Dendritic cell treated with granulocyte-macrophage colony-stimulating factor and Interleukin-4, amounts not matched to agents 40 ng/mL and 50 ng/mL, for 4 days (primary cell): Measurements from ENCODE around the gene PRR20C.
"Not testable (repeated sequence)": the region's sequence is repeated elsewhere in the genome, so short reads cannot be mapped to it uniquely, and the experiment has no call there.

Experiments used
- H3K27ac Mint-ChIP-seq: one replicate; pipeline ENCODE4 v1.8.0; 2022; ENCODE audit warnings: mild to moderate bottlenecking, mixed read lengths
- H3K27me3 Mint-ChIP-seq: one replicate; pipeline ENCODE4 v1.8.0; 2022; ENCODE audit warnings: mild to moderate bottlenecking, mixed read lengths
- H3K36me3 Mint-ChIP-seq: one replicate; pipeline ENCODE4 v1.8.0; 2022; ENCODE audit warnings: low read depth, mixed read lengths
- H3K4me1 Mint-ChIP-seq: one replicate; pipeline ENCODE4 v1.8.0; 2022; ENCODE audit warnings: low read depth, mixed read lengths
- H3K4me3 Mint-ChIP-seq: one replicate; pipeline ENCODE4 v1.8.0; 2022; ENCODE audit warnings: mild to moderate bottlenecking, moderate library complexity, mixed read lengths
- H3K9me3 Mint-ChIP-seq: one replicate; pipeline ENCODE4 v1.8.0; 2022; ENCODE audit warnings: mixed read lengths
- intact Hi-C: fragments of 100-400 bp; cut with micrococcal nuclease; formaldehyde crosslinking; loops from one replicate; pipeline ENCODE4 v1.15.0; 2022

Gene PRR20C

GRCh38 chr13:57153761-57154160, at the start of gene PRR20C:
TSS of gene PRR20C (plus strand) at chr13:57154061. CDS start at chr13:57154448, 387 bp downstream.
- H3K4me3 Mint-ChIP-seq, H3K27me3 Mint-ChIP-seq, H3K36me3 Mint-ChIP-seq, H3K4me1 Mint-ChIP-seq, intact Hi-C loops, H3K9me3 Mint-ChIP-seq, H3K27ac Mint-ChIP-seq: not testable (repeated sequence)

DNA sequence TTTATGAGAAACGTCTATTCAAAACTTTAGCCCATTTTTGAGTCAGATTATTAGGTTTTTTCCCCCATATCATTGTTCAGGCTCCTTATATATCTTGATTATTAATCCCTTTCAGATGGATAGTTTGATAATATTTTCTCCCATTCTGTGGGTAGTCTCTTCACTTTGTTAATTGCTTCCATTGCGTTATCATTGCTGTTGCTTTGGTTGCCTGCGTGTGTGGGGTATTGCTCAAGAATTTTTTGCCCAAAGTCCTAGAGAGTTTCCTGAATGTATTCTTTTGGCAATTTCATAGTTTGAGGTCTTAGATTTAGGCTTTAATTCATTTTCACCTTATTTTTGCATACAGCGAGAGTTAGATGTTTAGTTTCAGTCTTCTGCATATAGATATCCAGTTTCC, 38.9 kb upstream of the PRR20C start:
- H3K4me1 Mint-ChIP-seq: no peaks in the 10 kb centered on the region
- H3K27me3 Mint-ChIP-seq: no peaks in the 10 kb centered on the region
- H3K36me3 Mint-ChIP-seq: no peaks in the 10 kb centered on the region
- no peak overlapping the region for H3K4me3 Mint-ChIP-seq
- H3K9me3 Mint-ChIP-seq: peaks cover 31% of the 10 kb centered on the region
- intact Hi-C loops: no loop called here
- H3K27ac Mint-ChIP-seq: no peak overlapping the region

DNA sequence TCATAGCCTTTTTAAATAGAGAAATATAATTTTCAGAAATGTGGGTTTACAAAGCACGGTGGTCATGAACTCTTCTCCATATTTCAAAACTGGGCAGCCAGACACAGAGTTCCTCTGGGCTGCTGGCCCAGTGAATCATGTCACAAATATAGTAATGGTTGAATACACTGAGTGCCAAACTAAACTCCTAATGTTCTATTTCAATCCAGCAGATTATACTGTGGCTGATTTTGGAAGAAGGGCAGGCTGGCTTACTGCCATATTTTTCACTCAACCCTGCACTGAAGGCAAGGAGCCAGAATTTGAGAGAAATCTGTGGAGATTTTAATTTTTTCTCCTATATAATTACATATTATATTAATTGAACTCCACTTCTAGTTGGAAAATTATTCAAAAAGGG, 30.2 kb upstream of the PRR20C start:
- Mint-ChIP-seq H3K4me3 (no peak overlapping the region), H3K27me3 (no peaks in the 10 kb centered on the region), H3K36me3 (no peaks in the 10 kb centered on the region), H3K9me3 (peaks cover 15% of the 10 kb centered on the region), H3K4me1 (no peaks in the 10 kb centered on the region), H3K27ac (no peak overlapping the region)
- intact Hi-C loops: no loop called here

DNA sequence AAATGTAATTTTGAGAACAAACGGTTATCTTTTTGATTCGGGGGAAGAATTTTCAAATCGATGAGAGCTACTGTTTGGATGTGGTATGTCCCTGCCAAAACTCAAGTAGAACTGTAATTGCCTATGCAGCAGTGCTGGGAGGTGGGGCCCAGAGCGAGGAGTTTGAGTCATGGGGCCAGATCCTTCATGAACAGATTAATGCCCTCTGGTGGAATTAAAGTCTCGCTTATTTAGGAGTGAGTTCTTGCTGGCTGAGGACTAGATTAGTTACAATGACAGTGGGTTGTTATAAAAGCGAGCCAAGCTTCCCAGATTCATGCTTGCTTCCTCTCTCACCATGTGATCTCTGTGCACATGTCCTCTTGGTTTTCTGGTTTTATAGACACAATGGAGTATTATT, 25.0 kb upstream of the PRR20C start:
- Mint-ChIP-seq H3K4me1 (no peaks in the 10 kb centered on the region), H3K36me3 (no peaks in the 10 kb centered on the region), H3K27ac (no peak overlapping the region), H3K9me3 (no peaks in the 10 kb centered on the region), H3K27me3 (no peaks in the 10 kb centered on the region), H3K4me3 (no peak overlapping the region)
- intact Hi-C loops: no loop called here

DNA sequence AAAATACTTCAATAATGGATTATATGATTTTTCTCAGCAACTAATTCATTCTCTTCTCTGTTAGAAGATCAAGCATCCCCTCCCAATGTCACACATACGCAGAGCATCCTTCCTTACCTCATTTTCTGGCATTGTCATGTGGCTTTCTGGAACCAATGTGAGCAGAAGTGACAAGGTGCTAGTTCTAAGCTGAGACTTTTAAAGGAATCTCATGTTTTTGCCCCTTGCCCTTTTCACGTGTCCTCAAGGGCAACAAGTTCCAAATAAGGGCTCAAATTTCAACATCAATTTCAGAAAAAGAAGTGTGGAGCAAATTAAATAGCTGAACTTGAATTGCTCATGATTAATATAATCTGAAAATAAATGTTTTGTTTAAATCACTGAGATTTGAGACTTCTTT, 17.8 kb upstream of the PRR20C start:
- no peaks in the 10 kb centered on the region for H3K4me1 Mint-ChIP-seq
- H3K36me3 Mint-ChIP-seq: no peaks in the 10 kb centered on the region
- H3K4me3 Mint-ChIP-seq: no peak overlapping the region
- H3K27ac Mint-ChIP-seq: no peak overlapping the region
- no peaks in the 10 kb centered on the region for H3K27me3 Mint-ChIP-seq
- H3K9me3 Mint-ChIP-seq: peaks cover 26% of the 10 kb centered on the region
- intact Hi-C loops: no loop called here

GRCh38 chr13:57137585-57137984, 16.3 kb upstream of the PRR20C start:
- Mint-ChIP-seq H3K27me3 (no peaks in the 10 kb centered on the region), H3K4me3 (no peak overlapping the region), H3K9me3 (peaks cover 26% of the 10 kb centered on the region), H3K36me3 (no peaks in the 10 kb centered on the region), H3K4me1 (no peaks in the 10 kb centered on the region), H3K27ac (no peak overlapping the region)
- intact Hi-C loops: no loop called here

GRCh38 chr13:57138988-57139387, 14.9 kb upstream of the PRR20C start:
- Mint-ChIP-seq H3K4me3 (no peak overlapping the region), H3K4me1 (no peaks in the 10 kb centered on the region), H3K9me3 (peaks cover 26% of the 10 kb centered on the region), H3K36me3 (no peaks in the 10 kb centered on the region), H3K27ac (no peak overlapping the region), H3K27me3 (no peaks in the 10 kb centered on the region)
- intact Hi-C loops: no loop called here

DNA sequence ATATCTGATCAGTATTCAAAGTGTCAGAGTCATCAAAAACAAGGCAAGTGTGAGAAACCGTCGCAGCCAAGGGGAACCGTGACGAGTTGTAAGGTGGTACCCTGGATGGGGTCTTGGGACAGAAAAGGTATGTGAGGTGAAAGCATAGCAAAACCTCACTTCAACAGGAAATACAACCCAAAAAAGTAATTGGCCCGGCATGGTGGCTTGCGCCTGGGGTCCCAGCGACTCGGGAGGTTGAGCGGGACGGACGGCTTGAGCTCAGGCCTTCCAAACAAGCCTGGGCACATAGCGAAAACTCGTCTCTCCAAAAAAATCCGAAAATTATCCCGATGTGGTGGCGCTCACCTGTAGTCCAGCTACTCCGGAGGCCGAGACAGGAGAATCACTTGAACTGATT, 14.1 kb upstream of the PRR20C start:
- H3K36me3 Mint-ChIP-seq, H3K27ac Mint-ChIP-seq, intact Hi-C loops, H3K4me1 Mint-ChIP-seq, H3K4me3 Mint-ChIP-seq, H3K27me3 Mint-ChIP-seq: not testable (repeated sequence)
- H3K9me3 Mint-ChIP-seq: peaks cover 26% of the 10 kb centered on the region

DNA sequence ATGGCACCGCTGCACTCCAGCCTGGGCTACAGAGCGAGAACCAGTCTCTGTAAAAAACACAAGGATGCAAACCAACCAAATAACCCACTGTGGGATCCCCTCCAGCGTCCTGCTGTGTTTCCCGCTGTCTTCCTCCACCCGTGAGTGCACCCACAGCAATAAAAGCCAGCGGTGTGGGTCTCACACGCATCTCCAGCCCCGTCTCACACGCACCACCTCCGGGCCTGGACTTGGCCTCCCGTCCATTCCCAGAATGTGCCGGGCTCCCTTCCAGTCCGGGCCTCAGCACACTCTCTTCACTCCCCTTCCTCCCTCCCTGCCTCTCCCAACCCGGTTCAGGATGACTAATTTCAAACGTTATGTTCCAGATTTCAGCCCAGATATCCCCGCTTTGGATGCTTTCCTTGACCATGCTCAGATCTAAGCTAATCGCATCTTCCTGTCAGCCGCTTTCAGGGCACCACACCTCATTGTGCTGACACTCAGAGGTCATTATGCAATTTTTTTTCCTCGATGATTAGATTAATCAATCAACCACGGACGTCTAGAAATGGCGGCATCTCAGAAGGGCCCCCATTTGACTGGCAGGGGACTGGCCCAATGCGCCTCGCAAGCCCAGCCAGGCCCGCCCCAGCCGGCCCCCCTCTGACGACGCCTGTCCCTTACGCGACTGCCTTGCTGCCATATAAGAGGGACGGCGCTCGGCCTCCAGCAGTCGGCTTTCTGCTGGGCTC, 13.5 kb upstream of the PRR20C start, which contains the start of gene PRR20A:
TSS of gene PRR20A (plus strand) at position 684 of the 734 bp plus-strand sequence. CDS start 387 bp downstream, outside the sequence.
- H3K36me3 Mint-ChIP-seq, intact Hi-C loops, H3K27me3 Mint-ChIP-seq, H3K27ac Mint-ChIP-seq, H3K4me1 Mint-ChIP-seq, H3K4me3 Mint-ChIP-seq: not testable (repeated sequence)
- peaks cover 26% of the 10 kb centered on the region for H3K9me3 Mint-ChIP-seq

DNA sequence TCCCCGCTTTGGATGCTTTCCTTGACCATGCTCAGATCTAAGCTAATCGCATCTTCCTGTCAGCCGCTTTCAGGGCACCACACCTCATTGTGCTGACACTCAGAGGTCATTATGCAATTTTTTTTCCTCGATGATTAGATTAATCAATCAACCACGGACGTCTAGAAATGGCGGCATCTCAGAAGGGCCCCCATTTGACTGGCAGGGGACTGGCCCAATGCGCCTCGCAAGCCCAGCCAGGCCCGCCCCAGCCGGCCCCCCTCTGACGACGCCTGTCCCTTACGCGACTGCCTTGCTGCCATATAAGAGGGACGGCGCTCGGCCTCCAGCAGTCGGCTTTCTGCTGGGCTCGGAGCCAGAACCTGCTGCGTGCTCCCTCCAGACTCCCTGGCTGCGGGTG, 6.7 kb upstream of the PRR20C start, which contains the start of gene PRR20B:
TSS of gene PRR20B (plus strand) at position 301 of the 400 bp plus-strand sequence. CDS start 387 bp downstream, outside the sequence.
- H3K36me3 Mint-ChIP-seq, H3K27ac Mint-ChIP-seq, H3K27me3 Mint-ChIP-seq, H3K4me1 Mint-ChIP-seq, H3K4me3 Mint-ChIP-seq, H3K9me3 Mint-ChIP-seq, intact Hi-C loops: not testable (repeated sequence)

DNA sequence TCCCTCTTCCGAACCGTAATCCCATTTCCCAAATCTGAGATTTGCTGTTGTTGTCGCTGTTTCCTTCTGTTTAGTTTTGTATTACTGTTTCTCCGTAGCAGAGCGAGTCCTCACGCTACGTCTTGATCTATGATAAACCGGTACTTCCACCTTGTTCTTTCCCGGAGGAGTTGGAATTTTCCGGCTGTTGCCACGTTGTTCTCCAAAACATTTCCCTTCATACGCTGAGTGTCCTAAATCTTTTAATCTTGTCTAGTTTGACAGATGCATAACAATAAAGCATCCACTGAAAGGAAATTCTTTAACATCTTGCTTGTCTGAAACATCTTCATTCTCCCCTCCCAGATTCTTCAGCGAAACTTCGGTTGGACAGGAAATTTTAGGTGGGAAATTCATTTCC, 5.8 kb upstream of the PRR20C start:
- intact Hi-C loops, H3K27me3 Mint-ChIP-seq, H3K4me3 Mint-ChIP-seq, H3K9me3 Mint-ChIP-seq, H3K4me1 Mint-ChIP-seq, H3K36me3 Mint-ChIP-seq, H3K27ac Mint-ChIP-seq: not testable (repeated sequence)

DNA sequence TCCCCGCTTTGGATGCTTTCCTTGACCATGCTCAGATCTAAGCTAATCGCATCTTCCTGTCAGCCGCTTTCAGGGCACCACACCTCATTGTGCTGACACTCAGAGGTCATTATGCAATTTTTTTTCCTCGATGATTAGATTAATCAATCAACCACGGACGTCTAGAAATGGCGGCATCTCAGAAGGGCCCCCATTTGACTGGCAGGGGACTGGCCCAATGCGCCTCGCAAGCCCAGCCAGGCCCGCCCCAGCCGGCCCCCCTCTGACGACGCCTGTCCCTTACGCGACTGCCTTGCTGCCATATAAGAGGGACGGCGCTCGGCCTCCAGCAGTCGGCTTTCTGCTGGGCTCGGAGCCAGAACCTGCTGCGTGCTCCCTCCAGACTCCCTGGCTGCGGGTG, 6.5 kb downstream of the PRR20C start, which contains the start of gene PRR20D:
TSS of gene PRR20D (plus strand) at position 301 of the 400 bp plus-strand sequence. CDS start 387 bp downstream, outside the sequence.
- H3K27me3 Mint-ChIP-seq, H3K4me1 Mint-ChIP-seq, H3K9me3 Mint-ChIP-seq, intact Hi-C loops, H3K27ac Mint-ChIP-seq, H3K36me3 Mint-ChIP-seq, H3K4me3 Mint-ChIP-seq: not testable (repeated sequence)

DNA sequence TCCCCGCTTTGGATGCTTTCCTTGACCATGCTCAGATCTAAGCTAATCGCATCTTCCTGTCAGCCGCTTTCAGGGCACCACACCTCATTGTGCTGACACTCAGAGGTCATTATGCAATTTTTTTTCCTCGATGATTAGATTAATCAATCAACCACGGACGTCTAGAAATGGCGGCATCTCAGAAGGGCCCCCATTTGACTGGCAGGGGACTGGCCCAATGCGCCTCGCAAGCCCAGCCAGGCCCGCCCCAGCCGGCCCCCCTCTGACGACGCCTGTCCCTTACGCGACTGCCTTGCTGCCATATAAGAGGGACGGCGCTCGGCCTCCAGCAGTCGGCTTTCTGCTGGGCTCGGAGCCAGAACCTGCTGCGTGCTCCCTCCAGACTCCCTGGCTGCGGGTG, 13.0 kb downstream of the PRR20C start, which contains the start of gene PRR20E:
TSS of gene PRR20E (plus strand) at position 301 of the 400 bp plus-strand sequence. CDS start 387 bp downstream, outside the sequence.
- H3K27ac Mint-ChIP-seq, H3K9me3 Mint-ChIP-seq, H3K4me3 Mint-ChIP-seq, intact Hi-C loops, H3K4me1 Mint-ChIP-seq, H3K27me3 Mint-ChIP-seq, H3K36me3 Mint-ChIP-seq: not testable (repeated sequence)

- no peak overlapping the region for H3K27ac Mint-ChIP-seq
- H3K4me3 Mint-ChIP-seq: no peak overlapping the region
- no peaks in the 10 kb centered on the region for H3K27me3 Mint-ChIP-seq
- no peaks in the 10 kb centered on the region for H3K9me3 Mint-ChIP-seq
- intact Hi-C loops: no loop called here
- H3K36me3 Mint-ChIP-seq: no peaks in the 10 kb centered on the region
- H3K4me1 Mint-ChIP-seq: no peaks in the 10 kb centered on the region
Observed at GRCh38 chr13:57191667-57192066, 37.8 kb downstream of the PRR20C start.
